ENCODE data around the gene ENTREP3.
A peak's percentile ranks its signal among the peaks of the same experiment; 100 is the strongest.

Gene ENTREP3

GRCh38 chr1:155285063-155285462 lies 29.8 kb upstream of the ENTREP3 start:
- no peak overlapping the region for H2BK12ac ChIP-seq (ENCODE audit: low read length)
- no peak overlapping the region for H3K18ac ChIP-seq (ENCODE audit: low read length)
- H3K4ac ChIP-seq (ENCODE audit: low read length), result no peak overlapping the region
- H3K4me1 ChIP-seq (ENCODE audit: control insufficient read depth in 2 of 2, insufficient read depth in 1 of 2, low read depth in 1 of 2, low read length in 2 of 2), result no peaks in the 10 kb centered on the region
- H3K27me3 ChIP-seq (ENCODE audit: control insufficient read depth in 3 of 3, insufficient read depth in 3 of 3, low read depth in 1 of 3, low read length in 3 of 3), result no peaks in the 10 kb centered on the region
- H2BK120ac ChIP-seq (ENCODE audit: low read depth, low read length), result no peak overlapping the region
- peaks cover 2 to 75% of the 10 kb centered on the region in 2 donors for H3K36me3 ChIP-seq (replicated peaks in 1 of 2; ENCODE audit: control insufficient read depth in 2 of 2, insufficient read depth in 2 of 2, low read length in 2 of 2)
- no peak overlapping the region for H3K4me2 ChIP-seq (ENCODE audit: insufficient read depth, low read length, poor library complexity, severe bottlenecking)
- H2AK5ac ChIP-seq (ENCODE audit: low read depth, low read length), result no peak overlapping the region
- no peak overlapping the region for H2BK5ac ChIP-seq (ENCODE audit: low read length)
- DNase-seq (ENCODE audit: low spot score), result no peak
- no peak overlapping the region for H2BK15ac ChIP-seq (ENCODE audit: low read length)
- no peak overlapping the region for H3K27ac ChIP-seq (replicated peaks; ENCODE audit: low read length)
- WGBS, 2 donors (ENCODE audit: extremely low coverage in 2 of 2, insufficient read length in 2 of 2, insufficient replicate concordance in 1 of 2), result no CpG with 5 or more reads among the region's 14 CpGs
- H3K14ac ChIP-seq (ENCODE audit: low read length), result peak overlapping the region; percentile 17
- peaks cover 1% of the 10 kb centered on the region for H3K79me1 ChIP-seq (ENCODE audit: low read depth, low read length)
- no peak overlapping the region for H3K23ac ChIP-seq (ENCODE audit: low read depth, low read length, poor library complexity)
- H3K4me3 ChIP-seq (ENCODE audit: low read length in 2 of 2), result no peak overlapping the region
- no peak overlapping the region for H4K91ac ChIP-seq (ENCODE audit: low read depth, low read length, poor library complexity)
- H3K9me3 ChIP-seq (replicated peaks in 1 of 2; ENCODE audit: control insufficient read depth in 2 of 2, insufficient read depth in 1 of 2, low read depth in 1 of 2, low read length in 2 of 2), result peaks cover 0 to 1% of the 10 kb centered on the region in 2 donors
- no peak overlapping the region for H2AFZ ChIP-seq (ENCODE audit: low read length)
- H4K8ac ChIP-seq (ENCODE audit: low read depth, low read length), result no peak overlapping the region
- no peak overlapping the region for H3K9ac ChIP-seq (ENCODE audit: low read depth, low read length, poor library complexity)

- Histone ChIP-seq H3K4me1 (ENCODE audit: control insufficient read depth in 2 of 2, insufficient read depth in 1 of 2, low read depth in 1 of 2, low read length in 2 of 2) (peaks cover 0 to 1% of the 10 kb centered on the region in 2 donors), H3K4me2 (ENCODE audit: insufficient read depth, low read length, poor library complexity, severe bottlenecking) (no peak overlapping the region), H2AFZ (ENCODE audit: low read length) (no peak overlapping the region), H3K9me3 (replicated peaks in 1 of 2; ENCODE audit: control insufficient read depth in 2 of 2, insufficient read depth in 1 of 2, low read depth in 1 of 2, low read length in 2 of 2) (peaks cover 0 to 1% of the 10 kb centered on the region in 2 donors), H3K14ac (ENCODE audit: low read length) (no peak overlapping the region), H3K9ac (ENCODE audit: low read depth, low read length, poor library complexity) (no peak overlapping the region), H2BK120ac (ENCODE audit: low read depth, low read length) (no peak overlapping the region), H2BK12ac (ENCODE audit: low read length) (no peak overlapping the region), H2BK5ac (ENCODE audit: low read length) (peak overlapping the region; percentile 55), H3K4ac (ENCODE audit: low read length) (no peak overlapping the region), H4K8ac (ENCODE audit: low read depth, low read length) (no peak overlapping the region), H3K18ac (ENCODE audit: low read length) (no peak overlapping the region), H2AK5ac (ENCODE audit: low read depth, low read length) (no peak overlapping the region), H3K27ac (replicated peaks; ENCODE audit: low read length) (no peak overlapping the region), H3K4me3 (ENCODE audit: low read length in 2 of 2) (peak overlapping the region in 1 of 2 donors; percentile 5), H4K91ac (ENCODE audit: low read depth, low read length, poor library complexity) (no peak overlapping the region), H3K23ac (ENCODE audit: low read depth, low read length, poor library complexity) (no peak overlapping the region), H3K27me3 (ENCODE audit: control insufficient read depth in 3 of 3, insufficient read depth in 3 of 3, low read depth in 1 of 3, low read length in 3 of 3) (no peaks in the 10 kb centered on the region), H2BK15ac (ENCODE audit: low read length) (no peak overlapping the region), H3K36me3 (replicated peaks in 1 of 2; ENCODE audit: control insufficient read depth in 2 of 2, insufficient read depth in 2 of 2, low read length in 2 of 2) (peaks cover 2 to 70% of the 10 kb centered on the region in 2 donors), H3K79me1 (ENCODE audit: low read depth, low read length) (peaks cover 1% of the 10 kb centered on the region)
- DNase-seq (ENCODE audit: low spot score), result no peak
- no CpG with 5 or more reads among the region's 12 CpGs for WGBS, 2 donors (ENCODE audit: extremely low coverage in 2 of 2, insufficient read length in 2 of 2, insufficient replicate concordance in 1 of 2)
These were observed 29.2 kb upstream of the ENTREP3 start for GRCh38 chr1:155284476-155284875.

GRCh38 chr1:155282488-155283091 lies 27.3 kb upstream of the ENTREP3 start:
- Histone ChIP-seq H3K9ac (ENCODE audit: low read depth, low read length, poor library complexity) (no peak overlapping the region), H4K8ac (ENCODE audit: low read depth, low read length) (no peak overlapping the region), H3K27me3 (ENCODE audit: control insufficient read depth in 3 of 3, insufficient read depth in 3 of 3, low read depth in 1 of 3, low read length in 3 of 3) (no peaks in the 10 kb centered on the region), H2BK5ac (ENCODE audit: low read length) (no peak overlapping the region), H3K27ac (replicated peaks; ENCODE audit: low read length) (no peak overlapping the region), H3K36me3 (replicated peaks in 1 of 2; ENCODE audit: control insufficient read depth in 2 of 2, insufficient read depth in 2 of 2, low read length in 2 of 2) (peaks cover 2 to 52% of the 10 kb centered on the region in 2 donors), H3K79me1 (ENCODE audit: low read depth, low read length) (peaks cover under 1% of the 10 kb centered on the region), H2BK15ac (ENCODE audit: low read length) (no peak overlapping the region), H3K18ac (ENCODE audit: low read length) (no peak overlapping the region), H3K4me1 (ENCODE audit: control insufficient read depth in 2 of 2, insufficient read depth in 1 of 2, low read depth in 1 of 2, low read length in 2 of 2) (peaks cover 13 to 14% of the 10 kb centered on the region in 2 donors), H2BK120ac (ENCODE audit: low read depth, low read length) (no peak overlapping the region), H3K23ac (ENCODE audit: low read depth, low read length, poor library complexity) (no peak overlapping the region), H2BK12ac (ENCODE audit: low read length) (no peak overlapping the region), H3K4me2 (ENCODE audit: insufficient read depth, low read length, poor library complexity, severe bottlenecking) (peak overlapping the region; percentile 4), H4K91ac (ENCODE audit: low read depth, low read length, poor library complexity) (no peak overlapping the region), H3K4ac (ENCODE audit: low read length) (no peak overlapping the region), H2AFZ (ENCODE audit: low read length) (no peak overlapping the region), H3K9me3 (replicated peaks in 1 of 2; ENCODE audit: control insufficient read depth in 2 of 2, insufficient read depth in 1 of 2, low read depth in 1 of 2, low read length in 2 of 2) (peaks cover 0 to 1% of the 10 kb centered on the region in 2 donors), H2AK5ac (ENCODE audit: low read depth, low read length) (no peak overlapping the region), H3K4me3 (ENCODE audit: low read length in 2 of 2) (no peak overlapping the region), H3K14ac (ENCODE audit: low read length) (no peak overlapping the region)
- WGBS, 2 donors (ENCODE audit: extremely low coverage in 2 of 2, insufficient read length in 2 of 2, insufficient replicate concordance in 1 of 2), result no CpG with 5 or more reads among the region's 29 CpGs
- DNase-seq (ENCODE audit: low spot score), result no peak

- Histone ChIP-seq H2BK120ac (ENCODE audit: low read depth, low read length) (no peak overlapping the region), H3K27me3 (ENCODE audit: control insufficient read depth in 3 of 3, insufficient read depth in 3 of 3, low read depth in 1 of 3, low read length in 3 of 3) (no peaks in the 10 kb centered on the region), H4K91ac (ENCODE audit: low read depth, low read length, poor library complexity) (no peak overlapping the region), H3K79me1 (ENCODE audit: low read depth, low read length) (no peaks in the 10 kb centered on the region), H3K4me2 (ENCODE audit: insufficient read depth, low read length, poor library complexity, severe bottlenecking) (no peak overlapping the region), H3K4me3 (ENCODE audit: low read length in 2 of 2) (no peak overlapping the region), H2BK12ac (ENCODE audit: low read length) (no peak overlapping the region), H3K4me1 (ENCODE audit: control insufficient read depth in 2 of 2, insufficient read depth in 1 of 2, low read depth in 1 of 2, low read length in 2 of 2) (peaks cover 17 to 18% of the 10 kb centered on the region in 2 donors), H2BK5ac (ENCODE audit: low read length) (no peak overlapping the region), H3K18ac (ENCODE audit: low read length) (no peak overlapping the region), H3K36me3 (replicated peaks in 1 of 2; ENCODE audit: control insufficient read depth in 2 of 2, insufficient read depth in 2 of 2, low read length in 2 of 2) (peaks cover 0 to 28% of the 10 kb centered on the region in 2 donors), H3K23ac (ENCODE audit: low read depth, low read length, poor library complexity) (no peak overlapping the region), H4K8ac (ENCODE audit: low read depth, low read length) (no peak overlapping the region), H2AK5ac (ENCODE audit: low read depth, low read length) (no peak overlapping the region), H2BK15ac (ENCODE audit: low read length) (no peak overlapping the region), H3K27ac (replicated peaks; ENCODE audit: low read length) (no peak overlapping the region), H3K9me3 (replicated peaks in 1 of 2; ENCODE audit: control insufficient read depth in 2 of 2, insufficient read depth in 1 of 2, low read depth in 1 of 2, low read length in 2 of 2) (peaks cover 0 to 1% of the 10 kb centered on the region in 2 donors), H2AFZ (ENCODE audit: low read length) (no peak overlapping the region), H3K4ac (ENCODE audit: low read length) (no peak overlapping the region), H3K9ac (ENCODE audit: low read depth, low read length, poor library complexity) (peak overlapping the region; percentile 34), H3K14ac (ENCODE audit: low read length) (no peak overlapping the region)
- no peak for DNase-seq (ENCODE audit: low spot score)
- no CpG with 5 or more reads among the region's 2 CpGs for WGBS, 2 donors (ENCODE audit: extremely low coverage in 2 of 2, insufficient read length in 2 of 2, insufficient replicate concordance in 1 of 2)
These were observed 24.0 kb upstream of the ENTREP3 start for GRCh38 chr1:155279268-155279667.
